ENCODE measurements around the gene SPTB. TPM values are rescaled to one million over a fixed set of nuclear protein-coding genes. Genes with fewer than 3 reads are reported as not detected.
A peak's percentile ranks its signal among the peaks of the same experiment; 100 is the strongest.

Gene SPTB
- total RNA-seq, 1 donor from 2014 or later, result 8.9 TPM

DNA sequence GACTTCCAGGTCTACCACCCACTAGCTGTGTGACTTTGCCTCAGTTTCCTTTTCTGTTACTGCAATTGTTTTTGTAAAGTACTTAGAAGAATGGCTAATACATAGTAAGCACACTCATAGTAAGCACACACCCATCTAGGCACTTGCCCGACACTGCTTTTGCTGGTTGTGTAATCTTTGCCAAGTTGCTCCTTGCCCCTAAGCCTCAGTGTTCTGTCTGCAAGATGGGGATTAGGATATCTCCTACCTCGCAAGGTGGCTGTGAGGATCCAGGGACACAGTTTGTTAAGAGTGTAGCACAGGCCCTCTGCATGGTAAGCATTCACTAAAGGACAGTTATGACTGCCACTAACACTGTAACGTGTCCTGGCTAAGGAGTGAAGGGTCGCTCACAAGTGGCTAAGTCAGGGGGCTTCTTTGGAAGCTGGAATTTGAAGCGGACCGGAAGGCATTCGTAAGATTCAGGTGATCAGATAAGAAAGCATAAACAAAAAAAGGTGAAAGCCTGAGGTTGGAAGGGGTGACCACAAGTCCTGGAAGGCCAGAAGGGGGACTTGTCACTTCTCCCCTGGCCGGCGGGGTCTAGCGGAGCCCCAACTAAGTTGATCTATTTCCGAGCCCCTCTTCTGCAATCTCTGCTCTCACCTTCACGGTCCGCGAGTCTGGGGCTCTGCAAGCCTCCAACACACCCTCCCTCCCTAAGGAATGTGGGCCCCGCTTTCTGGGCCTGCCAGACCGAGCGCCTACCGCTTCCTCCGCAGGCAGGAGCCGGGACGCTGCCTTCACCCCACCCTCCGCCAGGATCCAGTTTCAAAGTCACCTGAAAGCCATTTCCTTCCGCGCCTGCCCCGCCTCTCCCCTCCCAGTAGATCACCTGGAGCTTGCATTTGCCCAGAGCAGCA is 177.0 kb downstream of the SPTB start:
- H3K36me3 Mint-ChIP-seq, result no peaks in the 10 kb centered on the region
- H3K9me3 Mint-ChIP-seq, result no peaks in the 10 kb centered on the region
- H3K27ac Mint-ChIP-seq, result peak overlapping the region; percentile 96
- peak overlapping the region; percentile 83 for H3K4me3 Mint-ChIP-seq
- H3K4me1 Mint-ChIP-seq, result peaks cover 58% of the 10 kb centered on the region
- DNase-seq (ENCODE audit: low spot score in 2 of 2, unreplicated experiment in 2 of 2), result peak; percentile 55 to 78
- no peaks in the 10 kb centered on the region for H3K27me3 Mint-ChIP-seq (ENCODE audit: low read depth)
- TF ChIP-seq, protein P1, sequence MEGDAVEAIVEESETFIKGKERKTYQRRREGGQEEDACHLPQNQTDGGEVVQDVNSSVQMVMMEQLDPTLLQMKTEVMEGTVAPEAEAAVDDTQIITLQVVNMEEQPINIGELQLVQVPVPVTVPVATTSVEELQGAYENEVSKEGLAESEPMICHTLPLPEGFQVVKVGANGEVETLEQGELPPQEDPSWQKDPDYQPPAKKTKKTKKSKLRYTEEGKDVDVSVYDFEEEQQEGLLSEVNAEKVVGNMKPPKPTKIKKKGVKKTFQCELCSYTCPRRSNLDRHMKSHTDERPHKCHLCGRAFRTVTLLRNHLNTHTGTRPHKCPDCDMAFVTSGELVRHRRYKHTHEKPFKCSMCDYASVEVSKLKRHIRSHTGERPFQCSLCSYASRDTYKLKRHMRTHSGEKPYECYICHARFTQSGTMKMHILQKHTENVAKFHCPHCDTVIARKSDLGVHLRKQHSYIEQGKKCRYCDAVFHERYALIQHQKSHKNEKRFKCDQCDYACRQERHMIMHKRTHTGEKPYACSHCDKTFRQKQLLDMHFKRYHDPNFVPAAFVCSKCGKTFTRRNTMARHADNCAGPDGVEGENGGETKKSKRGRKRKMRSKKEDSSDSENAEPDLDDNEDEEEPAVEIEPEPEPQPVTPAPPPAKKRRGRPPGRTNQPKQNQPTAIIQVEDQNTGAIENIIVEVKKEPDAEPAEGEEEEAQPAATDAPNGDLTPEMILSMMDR (IDR thresholded peaks at IDR 0.05; ENCODE audit: unreplicated experiment), result no peak

DNA sequence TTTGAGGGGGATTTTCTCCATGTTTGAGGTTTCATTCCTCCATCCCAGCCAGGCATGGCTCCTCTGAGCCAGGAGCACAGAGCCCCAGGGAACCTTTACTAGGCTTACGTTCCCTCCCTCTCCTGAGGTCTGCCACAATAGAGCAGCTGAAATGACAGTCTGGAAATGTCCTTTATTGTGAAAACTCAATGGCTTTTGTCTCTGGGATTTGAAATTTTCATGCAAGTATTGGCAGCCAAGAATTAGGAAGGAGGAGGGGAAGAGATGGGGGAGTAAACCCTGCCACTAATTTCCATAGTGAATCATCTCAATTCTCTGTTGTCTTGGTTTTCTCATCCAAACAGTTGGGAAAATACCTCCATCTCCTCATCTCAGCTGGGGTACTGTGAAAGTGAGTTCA is 178.0 kb downstream of the SPTB start:
- no peak for DNase-seq (ENCODE audit: low spot score in 2 of 2, unreplicated experiment in 2 of 2)
- Mint-ChIP-seq H3K27ac (no peak overlapping the region), H3K36me3 (no peaks in the 10 kb centered on the region), H3K9me3 (no peaks in the 10 kb centered on the region), H3K4me3 (no peak overlapping the region), H3K27me3 (ENCODE audit: low read depth) (no peaks in the 10 kb centered on the region), H3K4me1 (peaks cover 49% of the 10 kb centered on the region)
- TF ChIP-seq, protein P1 (IDR thresholded peaks at IDR 0.05; ENCODE audit: unreplicated experiment), result no peak

DNA sequence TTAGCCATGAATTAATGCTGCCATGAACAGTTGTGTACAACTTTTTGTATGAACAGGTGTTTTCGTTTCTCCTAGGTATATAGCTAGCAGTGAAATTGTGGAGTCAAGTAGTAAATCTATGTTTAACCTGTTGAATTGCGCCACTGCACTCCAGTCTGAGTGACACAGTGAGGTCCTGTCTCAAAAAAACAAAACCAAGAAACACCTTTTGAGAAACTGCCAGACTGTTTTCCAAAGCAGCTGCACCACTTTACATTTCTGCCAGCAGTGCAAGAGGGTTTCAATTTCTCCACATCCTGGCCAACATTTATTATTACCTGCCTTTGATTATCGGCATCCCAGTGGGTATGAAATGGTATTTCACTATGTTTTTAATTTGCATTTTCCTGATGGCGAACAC is 178.8 kb downstream of the SPTB start:
- no peak for DNase-seq (ENCODE audit: low spot score in 2 of 2, unreplicated experiment in 2 of 2)
- Mint-ChIP-seq H3K9me3 (no peaks in the 10 kb centered on the region), H3K27me3 (ENCODE audit: low read depth) (no peaks in the 10 kb centered on the region), H3K4me1 (peaks cover 45% of the 10 kb centered on the region), H3K36me3 (no peaks in the 10 kb centered on the region), H3K4me3 (no peak overlapping the region), H3K27ac (no peak overlapping the region)
- TF ChIP-seq, protein P1 (IDR thresholded peaks at IDR 0.05; ENCODE audit: unreplicated experiment), result no peak

DNA sequence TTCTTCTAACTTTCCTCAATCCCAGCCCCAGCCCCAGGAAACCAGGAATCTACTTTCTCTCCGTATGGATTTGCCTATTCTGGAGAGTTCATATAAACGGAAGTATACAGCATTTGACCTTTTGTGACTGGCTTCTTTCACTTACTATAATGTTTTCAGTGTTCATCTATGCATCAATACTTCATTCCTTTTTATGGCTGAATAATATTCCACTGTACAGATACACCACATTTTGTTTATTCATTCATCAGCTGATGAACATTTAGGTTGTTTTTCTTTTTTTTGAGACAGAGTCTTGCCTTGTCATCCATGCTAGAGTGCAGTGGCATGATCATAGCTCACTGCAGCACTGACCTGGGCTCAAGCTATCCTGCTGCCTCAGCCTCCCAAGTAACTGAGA is 179.4 kb downstream of the SPTB start:
- H3K36me3 Mint-ChIP-seq, result no peaks in the 10 kb centered on the region
- TF ChIP-seq, protein P1 (IDR thresholded peaks at IDR 0.05; ENCODE audit: unreplicated experiment), result no peak
- no peaks in the 10 kb centered on the region for H3K27me3 Mint-ChIP-seq (ENCODE audit: low read depth)
- H3K9me3 Mint-ChIP-seq, result no peaks in the 10 kb centered on the region
- DNase-seq (ENCODE audit: low spot score in 2 of 2, unreplicated experiment in 2 of 2), result no peak
- H3K4me3 Mint-ChIP-seq, result no peak overlapping the region
- H3K4me1 Mint-ChIP-seq, result peaks cover 42% of the 10 kb centered on the region
- H3K27ac Mint-ChIP-seq, result no peak overlapping the region

DNA sequence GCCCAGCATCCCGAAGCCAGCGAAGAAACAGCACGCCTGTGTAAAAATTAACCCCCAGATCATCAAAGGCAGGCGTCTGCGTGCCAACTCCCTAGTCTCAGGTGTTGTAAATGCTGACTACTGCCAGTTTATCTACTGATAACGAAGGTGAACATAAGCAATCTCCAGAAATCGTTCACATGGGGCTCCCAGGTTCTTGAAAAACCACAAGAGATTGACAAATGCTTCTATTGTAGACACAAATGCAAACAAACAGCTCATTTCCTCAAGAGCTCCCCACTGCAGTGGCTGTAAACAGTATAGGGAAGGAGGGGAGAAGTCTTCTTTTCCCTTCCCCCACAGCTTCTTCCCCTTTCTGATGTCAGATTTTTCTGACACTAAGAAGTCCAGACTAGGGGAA is 180.8 kb downstream of the SPTB start:
- H3K9me3 Mint-ChIP-seq, result no peaks in the 10 kb centered on the region
- peak overlapping the region; percentile 25 for H3K27ac Mint-ChIP-seq
- no peak for DNase-seq (ENCODE audit: low spot score in 2 of 2, unreplicated experiment in 2 of 2)
- no peak overlapping the region for H3K4me3 Mint-ChIP-seq
- H3K27me3 Mint-ChIP-seq (ENCODE audit: low read depth), result no peaks in the 10 kb centered on the region
- H3K36me3 Mint-ChIP-seq, result no peaks in the 10 kb centered on the region
- TF ChIP-seq, protein P1 (IDR thresholded peaks at IDR 0.05; ENCODE audit: unreplicated experiment), result no peak
- peaks cover 49% of the 10 kb centered on the region for H3K4me1 Mint-ChIP-seq
